HG03097 (cell line): ENCODE results near the gene CFAP46.

ENCODE experiments used
- ATAC-seq: cut with Tn5 transposase; IDR thresholded peaks from one replicate; pipeline ENCODE4 v1.9.1; 2021; ENCODE audit not compliant: unreplicated experiment, low FRiP score

CFAP46 gene

DNA sequence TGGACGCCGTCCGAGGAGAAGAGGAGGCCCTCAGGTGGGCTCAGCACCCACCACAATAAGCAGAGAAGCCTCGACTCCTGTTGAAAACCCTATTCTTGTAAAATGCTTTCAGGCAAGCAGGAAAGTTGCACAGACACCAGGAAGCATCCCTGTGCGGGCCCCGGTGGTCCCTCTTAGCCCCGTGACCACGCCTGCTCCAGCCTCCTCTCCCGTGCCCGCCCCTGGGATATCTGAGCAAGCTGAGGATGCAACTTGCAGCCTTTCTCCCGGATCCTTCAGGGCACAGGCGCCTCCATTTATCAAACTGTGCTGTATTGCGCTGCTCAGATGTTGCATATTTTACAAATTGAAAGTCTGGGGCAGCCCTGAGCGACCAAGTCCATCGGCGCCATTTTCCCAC lies 72.7 kb downstream of the CFAP46 start:
- no peak for ATAC-seq

- ATAC-seq, result no peak
These were observed 73.4 kb downstream of the CFAP46 start for GRCh38 chr10:132868995-132869394.

- no peak for ATAC-seq
These were observed 74.3 kb downstream of the CFAP46 start for GRCh38 chr10:132867801-132868644.

- ATAC-seq, result no peak
These were observed 75.6 kb downstream of the CFAP46 start for GRCh38 chr10:132866601-132867381.

GRCh38 chr10:132865851-132866600 lies 76.3 kb downstream of the CFAP46 start:
- ATAC-seq, result no peak

- ATAC-seq, result no peak
These were observed 77.2 kb downstream of the CFAP46 start for GRCh38 chr10:132865171-132865631.

- no peak for ATAC-seq
These were observed 79.6 kb downstream of the CFAP46 start for GRCh38 chr10:132862485-132863420.

- no peak for ATAC-seq
These were observed 80.4 kb downstream of the CFAP46 start for GRCh38 chr10:132861884-132862461.

GRCh38 chr10:132861116-132861691 lies 81.2 kb downstream of the CFAP46 start:
- no peak for ATAC-seq

- ATAC-seq, result no peak
These were observed 81.8 kb downstream of the CFAP46 start for GRCh38 chr10:132860532-132860931.

- ATAC-seq, result no peak
These were observed 83.1 kb downstream of the CFAP46 start for GRCh38 chr10:132859084-132859855.

DNA sequence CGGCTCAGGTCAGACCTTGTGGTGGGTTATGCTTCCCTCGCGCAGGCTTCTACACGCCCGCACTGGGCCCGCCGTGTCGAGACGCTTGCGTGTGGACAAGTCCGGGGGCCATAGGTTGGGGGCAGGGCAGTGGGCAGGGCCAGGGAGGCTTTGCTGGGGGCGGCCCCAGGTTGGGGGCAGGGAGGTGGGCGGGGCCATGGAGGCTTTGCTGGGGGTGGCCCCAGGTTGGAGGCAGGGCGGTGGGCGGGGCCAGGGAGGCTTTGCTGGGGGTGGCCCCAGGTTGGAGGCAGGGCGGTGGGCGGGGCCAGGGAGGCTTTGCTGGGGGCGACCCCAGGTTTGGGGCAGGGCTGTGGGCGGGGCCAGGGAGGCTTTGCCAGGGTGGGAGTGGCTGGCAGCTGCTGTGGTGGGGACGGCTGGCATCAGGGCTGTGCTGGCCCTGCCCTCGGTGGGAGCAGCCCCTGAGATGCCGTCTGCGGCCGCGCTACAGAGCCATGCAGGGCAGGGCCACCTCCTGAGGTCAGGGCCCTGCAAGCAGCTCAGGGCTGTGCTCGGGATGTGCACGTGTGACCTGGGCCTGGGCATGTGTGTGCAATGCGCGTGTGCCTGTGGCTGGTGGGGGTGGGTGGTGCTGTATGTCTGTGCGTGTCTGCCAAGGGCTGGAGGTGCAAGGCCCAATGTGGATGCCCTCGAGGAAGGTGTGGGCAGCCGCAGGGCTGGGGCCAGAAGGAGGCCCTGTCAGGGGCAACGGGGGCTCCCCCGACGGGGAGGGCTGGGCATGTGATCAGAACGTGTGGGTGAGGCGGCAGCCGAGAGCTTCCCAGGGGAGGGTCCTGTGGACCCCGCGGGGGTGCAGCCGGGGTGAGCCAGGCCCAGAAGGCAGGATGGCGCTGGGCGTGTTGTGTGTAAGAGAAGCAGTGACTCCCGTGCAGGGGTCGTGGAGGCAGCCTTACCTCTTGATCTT lies 84.0 kb downstream of the CFAP46 start:
- ATAC-seq, result no peak

GRCh38 chr10:132856869-132857524 lies 85.4 kb downstream of the CFAP46 start:
- no peak for ATAC-seq

DNA sequence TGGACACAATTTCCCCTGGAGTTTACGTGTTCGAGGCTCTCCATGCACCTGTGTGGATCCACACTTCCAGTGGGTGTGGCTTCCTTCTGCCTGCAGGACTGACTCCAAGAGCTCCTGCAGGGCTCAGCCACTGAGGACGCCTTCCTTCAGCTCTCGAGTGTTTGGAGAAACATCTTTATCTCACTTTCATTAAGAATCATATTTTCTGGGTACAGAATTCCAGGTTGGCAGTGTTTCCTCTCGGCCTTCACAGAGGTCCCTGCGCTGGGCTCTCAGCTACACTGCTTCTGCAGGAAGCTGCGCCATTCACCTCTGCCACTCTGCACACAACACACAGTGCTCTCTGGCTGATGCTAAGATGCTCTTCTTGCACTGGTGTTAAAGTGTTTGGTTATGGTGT lies 86.5 kb downstream of the CFAP46 start:
- ATAC-seq, result no peak

DNA sequence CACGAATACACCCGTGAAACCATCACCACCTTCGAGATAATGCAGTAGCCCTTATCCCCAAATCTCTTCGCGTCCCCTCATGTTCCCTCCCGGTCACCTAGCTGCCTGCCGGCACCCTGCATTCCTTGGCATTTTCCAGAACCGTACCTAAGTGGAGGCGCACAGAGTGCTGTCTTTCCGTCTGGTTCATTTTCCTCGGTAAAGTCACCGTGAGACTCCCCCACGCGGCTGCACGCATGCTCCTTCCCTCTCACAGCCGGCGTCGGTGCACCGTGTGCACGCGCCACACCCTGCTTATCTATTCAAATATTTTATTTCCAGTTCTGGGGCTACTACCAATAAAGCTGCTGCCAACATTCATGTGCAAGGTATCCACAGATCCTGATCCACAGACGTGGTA lies 90.9 kb downstream of the CFAP46 start:
- ATAC-seq, result no peak

DNA sequence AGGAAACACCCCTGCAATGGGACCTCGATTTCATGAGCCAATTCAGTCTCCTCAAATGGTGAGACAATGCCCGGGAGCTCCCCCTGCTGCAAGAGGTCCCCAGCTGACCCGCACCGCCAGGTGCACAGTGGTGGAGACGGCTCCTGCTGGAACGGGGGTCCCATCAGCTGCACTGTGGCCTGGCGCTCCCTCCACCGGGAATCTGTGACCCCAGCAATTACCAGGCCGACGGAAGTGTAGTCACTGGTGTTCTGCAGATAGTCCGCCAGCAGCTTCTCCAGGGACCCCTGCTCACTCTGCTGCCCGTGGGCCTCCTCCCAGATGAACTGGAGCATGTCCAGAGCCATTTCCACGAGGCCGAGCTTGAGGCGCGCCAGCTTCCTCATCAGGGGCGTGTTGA lies 91.5 kb downstream of the CFAP46 start:
- ATAC-seq, result no peak

DNA sequence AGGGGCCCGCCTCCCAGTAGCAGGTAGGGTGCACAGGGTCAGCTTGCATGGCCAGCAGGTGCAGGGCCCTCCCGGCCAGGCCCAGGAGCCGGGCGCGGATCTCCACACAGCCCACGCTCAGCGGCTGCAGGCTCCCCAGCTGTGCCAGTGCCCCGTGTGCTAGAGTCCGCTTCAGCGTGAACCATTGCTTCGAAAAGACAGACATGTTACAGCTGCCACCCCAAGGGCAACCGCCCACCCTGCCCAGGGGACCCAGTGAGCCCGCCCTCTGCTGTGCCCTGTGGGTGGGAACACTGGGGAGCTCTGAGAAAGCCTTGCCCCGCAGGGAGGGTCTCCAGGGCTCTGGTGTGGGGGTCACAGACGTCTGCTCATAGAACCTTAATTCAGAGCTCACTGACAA lies 92.1 kb downstream of the CFAP46 start:
- no peak for ATAC-seq
